Endothelial cell (in vitro differentiated cells): ENCODE measurements around the gene TMOD1. TPM values are rescaled to one million over a fixed set of nuclear protein-coding genes. Genes with fewer than 3 reads are reported as not detected.

ENCODE experiments used
- DNase-seq: peaks from one replicate; pipeline ENCODE4 v3.0.0; 2021; ENCODE audit warnings: low spot score
- H3K27ac Mint-ChIP-seq: one replicate; pipeline ENCODE4 v1.8.0; 2021; ENCODE audit warnings: mixed read lengths, inconsistent platforms; ENCODE audit not compliant: unreplicated experiment
- H3K27me3 Mint-ChIP-seq: one replicate; pipeline ENCODE4 v1.8.0; 2021; ENCODE audit warnings: mild to moderate bottlenecking, moderate library complexity, mixed read lengths, inconsistent platforms; ENCODE audit not compliant: unreplicated experiment
- H3K36me3 Mint-ChIP-seq: one replicate; pipeline ENCODE4 v1.8.0; 2021; ENCODE audit warnings: mild to moderate bottlenecking, low read depth, mixed read lengths, inconsistent platforms; ENCODE audit not compliant: unreplicated experiment
- H3K4me1 Mint-ChIP-seq: one replicate; pipeline ENCODE4 v1.8.0; 2021; ENCODE audit warnings: mild to moderate bottlenecking, mixed read lengths, inconsistent platforms; ENCODE audit not compliant: unreplicated experiment
- H3K4me3 Mint-ChIP-seq: one replicate; pipeline ENCODE4 v1.8.0; 2021; ENCODE audit warnings: mild to moderate bottlenecking, mixed read lengths, inconsistent platforms; ENCODE audit not compliant: unreplicated experiment
- H3K9me3 Mint-ChIP-seq: one replicate; pipeline ENCODE4 v1.8.0; 2021; ENCODE audit warnings: mixed read lengths, inconsistent platforms; ENCODE audit not compliant: unreplicated experiment
- CTCF ChIP-seq: fragments of 200-600 bp; sonication (generic); IDR thresholded peaks from one replicate; pipeline ENCODE4 v1.5.0; 2021; ENCODE audit warnings: antibody characterized with exemption; ENCODE audit not compliant: unreplicated experiment
- total RNA-seq: library from RNA; stranded (reverse); fragmentation: NEBNext Ultra II Directional; extraction: Animal tissue kit (Norgen Biotek cat#: 25700); gene quantifications from one replicate; pipeline ENCODE4 v1.2.1, GENCODE V29; 2021; ENCODE audit not compliant: unreplicated experiment

TMOD1 gene
- total RNA-seq, 1 donor from 2014 or later: 0.41 TPM

- no peaks in the 10 kb centered on the region for H3K36me3 Mint-ChIP-seq
- no peak overlapping the region for H3K4me3 Mint-ChIP-seq
- H3K27me3 Mint-ChIP-seq: no peaks in the 10 kb centered on the region
- DNase-seq: no peak
- TF ChIP-seq CTCF: no peak
- no peak overlapping the region for H3K27ac Mint-ChIP-seq
- no peaks in the 10 kb centered on the region for H3K9me3 Mint-ChIP-seq
- no peaks in the 10 kb centered on the region for H3K4me1 Mint-ChIP-seq
These were observed 26.4 kb downstream of the TMOD1 start for GRCh38 chr9:97527626-97528528.

- Mint-ChIP-seq H3K36me3 (no peaks in the 10 kb centered on the region), H3K4me1 (no peaks in the 10 kb centered on the region), H3K4me3 (no peak overlapping the region), H3K27ac (no peak overlapping the region), H3K27me3 (no peaks in the 10 kb centered on the region), H3K9me3 (no peaks in the 10 kb centered on the region)
- TF ChIP-seq CTCF: no peak
- no peak for DNase-seq
These were observed 27.2 kb downstream of the TMOD1 start for GRCh38 chr9:97528529-97529230.

GRCh38 chr9:97529363-97530076 is 28.1 kb downstream of the TMOD1 start:
- H3K27ac Mint-ChIP-seq: no peak overlapping the region
- TF ChIP-seq CTCF: no peak
- H3K27me3 Mint-ChIP-seq: peaks cover under 1% of the 10 kb centered on the region
- no peaks in the 10 kb centered on the region for H3K36me3 Mint-ChIP-seq
- H3K4me1 Mint-ChIP-seq: no peaks in the 10 kb centered on the region
- no peak for DNase-seq
- no peak overlapping the region for H3K4me3 Mint-ChIP-seq
- no peaks in the 10 kb centered on the region for H3K9me3 Mint-ChIP-seq

GRCh38 chr9:97531888-97532376 is 30.5 kb downstream of the TMOD1 start:
- no peaks in the 10 kb centered on the region for H3K9me3 Mint-ChIP-seq
- H3K4me3 Mint-ChIP-seq: no peak overlapping the region
- H3K27ac Mint-ChIP-seq: no peak overlapping the region
- no peak for DNase-seq
- peaks cover 2% of the 10 kb centered on the region for H3K27me3 Mint-ChIP-seq
- no peaks in the 10 kb centered on the region for H3K36me3 Mint-ChIP-seq
- no peak for TF ChIP-seq CTCF
- no peaks in the 10 kb centered on the region for H3K4me1 Mint-ChIP-seq
